Stimulated activated memory B cell treated with anti-CD40 and anti-IgM and Interleukin-4, amounts not matched to agents 10 μg/mL and 1 μg/mL and 100 μg/mL, for 72 hours (primary cell): Measurements from ENCODE around the gene PLD4.
"Not testable (repeated sequence)": the region's sequence is repeated elsewhere in the genome, so short reads cannot be mapped to it uniquely, and the experiment has no call there.

Experiments
- ATAC-seq: fragments of 150-1000 bp; cut with Tn5 transposase; 2 replicates; pipeline ENCODE4 v1.10.0; 2021
- H3K27ac Mint-ChIP-seq: one replicate; pipeline ENCODE4 v1.8.0; 2022; ENCODE audit warnings: mild to moderate bottlenecking, mixed read lengths
- H3K27me3 Mint-ChIP-seq: one replicate; pipeline ENCODE4 v1.8.0; 2022; ENCODE audit warnings: mixed read lengths
- H3K36me3 Mint-ChIP-seq: one replicate; pipeline ENCODE4 v1.8.0; 2022; ENCODE audit warnings: mixed read lengths
- H3K4me1 Mint-ChIP-seq: one replicate; pipeline ENCODE4 v1.8.0; 2022; ENCODE audit warnings: mixed read lengths
- H3K4me3 Mint-ChIP-seq: one replicate; pipeline ENCODE4 v1.8.0; 2022; ENCODE audit warnings: mild to moderate bottlenecking, moderate library complexity, mixed read lengths
- H3K9me3 Mint-ChIP-seq: one replicate; pipeline ENCODE4 v1.8.0; 2022; ENCODE audit warnings: mixed read lengths

Gene PLD4

DNA sequence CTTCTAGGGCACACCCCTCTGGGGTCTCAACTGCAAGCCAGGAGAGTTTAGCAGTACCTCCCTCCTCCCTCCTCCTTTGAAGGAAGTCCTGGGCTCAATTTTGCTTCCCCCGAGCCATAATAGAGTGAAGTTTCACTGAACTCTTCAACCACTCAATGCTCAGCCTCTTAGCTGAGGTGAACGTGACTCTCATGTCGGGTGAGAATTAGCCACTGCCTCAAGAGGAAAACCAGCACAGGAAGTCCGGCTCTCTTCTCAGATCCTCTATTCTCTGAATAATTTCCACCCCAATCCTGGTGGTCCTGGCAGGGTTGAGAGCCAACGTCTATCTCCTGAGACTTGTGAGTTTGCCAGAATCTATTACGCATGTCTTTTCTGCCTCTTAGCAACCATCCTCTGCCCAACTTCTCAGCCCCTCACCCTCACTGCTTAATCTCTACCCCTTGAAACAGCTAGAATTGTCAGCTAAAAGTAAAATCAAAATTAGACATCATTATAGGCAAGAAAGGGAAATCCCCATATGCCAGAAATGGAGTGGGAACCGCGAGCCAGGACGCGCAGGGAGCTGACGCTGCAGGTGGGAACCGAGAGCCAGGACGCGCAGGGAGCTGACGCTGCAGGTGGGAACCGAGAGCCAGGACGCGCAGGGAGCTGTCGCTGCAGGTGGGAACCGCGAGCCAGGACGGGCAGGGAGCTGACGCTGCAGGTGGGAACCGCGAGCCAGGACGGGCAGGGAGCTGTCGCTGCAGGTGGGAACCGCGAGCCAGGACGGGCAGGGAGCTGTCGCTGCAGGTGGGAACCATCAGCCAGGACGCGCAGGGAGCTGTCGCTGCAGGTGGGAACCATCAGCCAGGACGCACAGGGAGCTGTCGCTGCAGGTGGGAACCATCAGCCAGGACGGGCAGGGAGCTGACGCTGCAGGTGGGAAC lies 19.8 kb upstream of the PLD4 start:
- Mint-ChIP-seq H3K27me3 (peaks cover 31% of the 10 kb centered on the region), H3K4me1 (peaks cover 14% of the 10 kb centered on the region)
- not testable (repeated sequence) for H3K36me3 Mint-ChIP-seq, H3K4me3 Mint-ChIP-seq, H3K9me3 Mint-ChIP-seq, H3K27ac Mint-ChIP-seq
- peak; percentile 36 for ATAC-seq

- Mint-ChIP-seq H3K27me3 (peaks cover 31% of the 10 kb centered on the region), H3K4me1 (peaks cover 14% of the 10 kb centered on the region)
- H3K4me3 Mint-ChIP-seq, ATAC-seq, H3K9me3 Mint-ChIP-seq, H3K36me3 Mint-ChIP-seq, H3K27ac Mint-ChIP-seq: not testable (repeated sequence)
Measured at GRCh38 chr14:104905579-104905933, 19.1 kb upstream of the PLD4 start.

DNA sequence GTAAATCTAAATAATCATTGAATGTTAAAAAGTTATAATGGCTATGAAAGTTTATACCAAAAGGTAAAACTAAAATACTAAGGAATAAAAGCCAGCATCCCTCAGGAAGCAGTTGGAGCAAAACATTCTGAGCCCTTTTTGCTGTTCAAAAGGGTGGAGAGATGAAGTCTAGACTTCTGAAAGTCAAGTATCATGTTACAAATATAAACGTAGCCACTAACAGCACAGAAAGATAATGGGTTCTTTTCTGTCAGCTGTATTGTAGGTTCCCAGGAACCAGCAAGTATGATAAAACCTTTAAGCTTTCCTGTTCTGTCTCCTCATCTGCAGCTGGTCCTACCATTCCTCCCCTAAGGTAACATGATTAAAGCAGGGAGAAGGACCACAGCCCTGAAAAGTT lies 16.4 kb upstream of the PLD4 start:
- no peak for ATAC-seq
- Mint-ChIP-seq H3K4me1 (peaks cover 7% of the 10 kb centered on the region), H3K36me3 (peaks cover 6% of the 10 kb centered on the region), H3K27ac (no peak overlapping the region), H3K9me3 (peaks cover 10% of the 10 kb centered on the region), H3K4me3 (no peak overlapping the region), H3K27me3 (peaks cover 36% of the 10 kb centered on the region)

GRCh38 chr14:104912053-104912452 lies 12.6 kb upstream of the PLD4 start:
- Mint-ChIP-seq H3K27me3 (peaks cover 19% of the 10 kb centered on the region), H3K9me3 (peaks cover 10% of the 10 kb centered on the region)
- ATAC-seq = no peak

DNA sequence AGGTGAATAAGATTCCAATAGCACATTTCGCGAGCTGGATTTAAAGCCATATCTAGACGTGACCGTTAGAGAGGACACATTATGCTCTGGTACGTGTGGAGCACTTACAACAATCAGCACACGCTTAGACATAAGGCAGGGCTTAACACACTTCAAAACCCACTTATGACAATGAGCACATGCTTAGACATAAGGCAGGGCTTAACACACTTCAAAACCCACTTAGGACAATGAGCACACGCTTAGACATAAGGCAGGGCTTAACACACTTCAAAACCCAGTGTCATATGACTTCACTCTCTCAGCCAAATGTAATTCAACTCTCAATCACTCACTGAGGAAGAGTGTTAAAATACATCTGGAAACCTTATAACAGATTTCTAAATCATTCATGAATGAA lies 11.2 kb upstream of the PLD4 start:
- H3K4me3 Mint-ChIP-seq = no peak overlapping the region
- ATAC-seq = no peak
- H3K27ac Mint-ChIP-seq = no peak overlapping the region
- H3K9me3 Mint-ChIP-seq = peaks cover 6% of the 10 kb centered on the region
- peaks cover 8% of the 10 kb centered on the region for H3K27me3 Mint-ChIP-seq
- peaks cover 6% of the 10 kb centered on the region for H3K36me3 Mint-ChIP-seq
- no peaks in the 10 kb centered on the region for H3K4me1 Mint-ChIP-seq

More at GRCh38 chr14:104912053-104912452, 12.6 kb upstream of the PLD4 start:
- Mint-ChIP-seq H3K27ac (no peak overlapping the region), H3K4me3 (no peak overlapping the region), H3K36me3 (peaks cover 6% of the 10 kb centered on the region), H3K4me1 (no peaks in the 10 kb centered on the region)

DNA sequence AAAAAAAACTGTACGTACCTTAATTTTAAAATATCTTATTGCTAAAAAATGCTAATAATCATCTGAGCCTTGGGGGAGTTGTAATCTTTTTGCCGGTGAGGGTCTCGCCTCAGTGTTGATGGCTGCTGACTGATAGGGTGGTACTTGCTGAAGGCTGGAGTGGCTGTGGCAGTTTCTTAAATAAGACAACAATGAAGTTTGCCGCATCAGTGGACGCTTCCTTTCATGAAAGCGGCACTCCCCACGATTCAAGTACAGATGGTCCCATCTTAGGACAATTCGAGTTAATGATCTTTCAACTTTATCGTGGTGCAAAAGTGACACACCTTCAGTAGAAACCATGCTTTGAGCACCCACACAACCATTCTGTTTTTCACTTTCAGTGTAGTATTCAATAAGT lies 7.6 kb upstream of the PLD4 start:
- Mint-ChIP-seq H3K27ac (no peak overlapping the region), H3K4me3 (no peak overlapping the region), H3K36me3 (no peaks in the 10 kb centered on the region), H3K4me1 (peaks cover 11% of the 10 kb centered on the region), H3K27me3 (no peaks in the 10 kb centered on the region), H3K9me3 (no peaks in the 10 kb centered on the region)
- ATAC-seq = no peak

GRCh38 chr14:104917993-104918392 lies 6.7 kb upstream of the PLD4 start:
- Mint-ChIP-seq H3K4me1 (peaks cover 20% of the 10 kb centered on the region), H3K27me3 (no peaks in the 10 kb centered on the region), H3K4me3 (no peak overlapping the region), H3K36me3 (no peaks in the 10 kb centered on the region), H3K27ac (no peak overlapping the region), H3K9me3 (no peaks in the 10 kb centered on the region)
- no peak for ATAC-seq

DNA sequence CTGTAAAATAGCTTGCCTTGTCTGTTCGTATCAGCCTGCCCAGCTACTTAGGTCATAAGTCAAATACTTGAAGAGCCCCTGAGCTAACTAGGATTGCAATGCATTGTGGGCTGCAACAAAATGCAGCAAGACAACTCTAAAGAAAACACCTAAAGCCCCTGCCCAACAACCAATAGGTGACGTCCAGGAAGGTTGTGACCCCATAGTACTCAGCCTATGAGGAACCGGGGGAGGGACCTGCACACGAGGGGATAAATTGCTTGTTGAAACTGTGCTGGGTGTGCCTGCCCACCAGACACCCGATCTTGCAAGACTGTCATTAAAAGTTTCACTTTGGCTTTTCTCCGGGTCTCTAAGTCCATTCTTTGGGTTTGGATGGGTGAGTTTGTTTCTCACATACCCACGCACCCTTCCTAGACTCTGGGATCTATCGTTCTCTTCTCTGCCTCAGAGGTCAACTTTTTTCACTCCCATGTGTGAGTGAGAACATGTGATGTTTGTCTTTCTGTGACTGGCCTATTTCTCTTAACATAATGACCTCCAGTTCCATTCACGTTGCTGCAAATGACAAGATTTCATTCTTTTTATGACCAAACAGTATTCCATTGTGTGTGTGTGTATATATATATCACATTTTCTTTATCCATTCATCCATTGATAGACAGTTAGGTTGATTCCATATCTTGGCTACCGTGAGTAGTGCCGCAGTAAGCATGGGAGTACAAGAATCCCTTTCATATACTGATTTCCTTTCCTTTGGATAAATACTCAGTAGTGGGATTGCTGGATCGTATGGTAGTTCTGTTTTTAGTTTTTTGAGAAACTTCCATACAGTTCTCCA lies 5.3 kb upstream of the PLD4 start:
- H3K4me3 Mint-ChIP-seq, H3K9me3 Mint-ChIP-seq, H3K36me3 Mint-ChIP-seq, H3K27ac Mint-ChIP-seq, ATAC-seq, H3K27me3 Mint-ChIP-seq: not testable (repeated sequence)
- H3K4me1 Mint-ChIP-seq = peaks cover 33% of the 10 kb centered on the region

- ATAC-seq = no peak
- Mint-ChIP-seq H3K4me1 (peaks cover 39% of the 10 kb centered on the region), H3K9me3 (no peaks in the 10 kb centered on the region), H3K27ac (no peak overlapping the region), H3K36me3 (no peaks in the 10 kb centered on the region), H3K27me3 (no peaks in the 10 kb centered on the region), H3K4me3 (no peak overlapping the region)
Measured at GRCh38 chr14:104919993-104920315, 4.7 kb upstream of the PLD4 start.

DNA sequence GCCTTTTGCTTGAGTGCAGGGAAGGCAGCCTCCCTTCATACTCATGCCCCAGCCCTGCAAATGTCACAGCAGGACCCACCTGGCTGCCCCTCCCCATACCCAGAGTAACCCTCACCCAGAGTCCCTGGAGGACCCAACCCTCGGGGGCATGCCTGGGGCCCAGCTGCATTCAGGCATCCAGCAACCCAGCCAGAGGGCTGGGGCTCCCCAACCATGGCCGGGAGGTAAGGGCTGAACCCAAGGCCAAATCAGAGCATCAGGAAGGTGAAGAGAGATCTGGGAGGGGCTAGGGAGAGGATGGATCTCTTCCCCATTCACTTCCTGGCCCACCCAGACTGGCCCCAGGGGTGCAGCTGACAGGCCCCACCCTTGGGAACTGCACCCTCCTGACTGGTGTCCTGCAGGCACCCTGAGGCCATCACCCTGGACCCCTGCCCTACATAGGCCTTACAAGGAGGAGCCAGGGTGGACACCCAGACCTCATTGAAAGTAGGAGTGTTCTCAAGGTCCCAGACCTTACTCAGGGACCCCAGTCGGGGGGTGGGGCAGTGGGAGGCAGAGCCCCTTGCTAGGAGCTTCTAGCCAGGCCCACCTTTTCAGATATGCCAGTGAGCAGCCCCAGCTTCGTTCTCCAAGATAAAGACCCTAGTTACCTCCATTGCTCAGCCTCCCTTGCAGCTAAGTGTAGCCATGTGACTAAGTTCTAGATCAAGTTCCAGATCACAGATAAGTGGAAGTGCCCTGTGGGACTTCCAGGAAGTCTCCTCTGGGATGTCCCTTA lies 849 bp upstream of the PLD4 start:
- H3K27me3 Mint-ChIP-seq = no peaks in the 10 kb centered on the region
- no peaks in the 10 kb centered on the region for H3K9me3 Mint-ChIP-seq
- ATAC-seq = peak; percentile 34
- H3K27ac Mint-ChIP-seq = peak overlapping the region; percentile 86
- peaks cover 78% of the 10 kb centered on the region for H3K4me1 Mint-ChIP-seq
- H3K4me3 Mint-ChIP-seq = peak overlapping the region; percentile 57
- H3K36me3 Mint-ChIP-seq = peaks cover 5% of the 10 kb centered on the region

- Mint-ChIP-seq H3K27ac (peak overlapping the region; percentile 86), H3K36me3 (peaks cover 10% of the 10 kb centered on the region), H3K4me3 (peak overlapping the region; percentile 85), H3K9me3 (no peaks in the 10 kb centered on the region), H3K27me3 (no peaks in the 10 kb centered on the region), H3K4me1 (peaks cover 83% of the 10 kb centered on the region)
- ATAC-seq = no peak
Measured at GRCh38 chr14:104925214-104925854, 655 bp downstream of the PLD4 start.

DNA sequence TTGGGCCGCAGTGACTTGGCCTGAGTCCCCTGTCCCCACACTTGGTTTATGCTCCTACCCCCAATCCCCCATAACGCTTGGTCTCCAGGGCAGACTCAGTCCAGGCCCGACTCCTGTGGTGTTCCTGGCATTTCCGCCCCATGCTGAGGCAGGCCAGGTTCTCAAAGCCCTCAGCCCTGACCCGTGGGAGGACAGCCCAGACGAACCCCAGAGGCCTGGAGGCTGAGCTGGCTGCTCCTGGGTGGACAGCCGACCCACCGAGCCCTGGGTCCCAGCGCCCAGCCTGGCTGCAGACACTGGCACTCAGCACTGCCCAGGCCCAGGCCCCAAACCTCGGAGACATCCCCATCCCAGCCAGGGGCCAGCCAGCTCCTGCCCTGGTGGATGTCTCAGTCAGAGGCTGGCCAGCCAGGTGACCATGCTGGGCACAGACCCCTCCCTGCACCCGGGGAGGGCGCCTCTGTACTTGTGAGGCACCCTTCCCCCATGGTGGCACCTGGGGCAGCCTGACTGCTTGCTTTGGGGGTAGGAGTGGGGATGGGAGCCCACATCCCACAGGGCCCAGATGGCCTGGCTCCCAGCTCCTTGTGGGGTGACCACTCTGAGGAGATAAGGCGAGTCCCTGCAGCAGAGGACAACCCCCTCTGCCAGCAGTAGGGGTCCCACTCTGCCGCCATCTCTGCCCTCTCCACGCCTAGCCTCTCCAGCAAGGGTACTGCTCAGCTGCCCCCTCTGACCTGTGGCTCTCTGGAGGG lies 1.4 kb downstream of the PLD4 start:
- peak overlapping the region; percentile 85 for H3K4me3 Mint-ChIP-seq
- ATAC-seq = peak; percentile 0
- H3K4me1 Mint-ChIP-seq = peaks cover 86% of the 10 kb centered on the region
- peak overlapping the region; percentile 86 for H3K27ac Mint-ChIP-seq
- no peaks in the 10 kb centered on the region for H3K27me3 Mint-ChIP-seq
- H3K9me3 Mint-ChIP-seq = no peaks in the 10 kb centered on the region
- H3K36me3 Mint-ChIP-seq = peaks cover 10% of the 10 kb centered on the region

DNA sequence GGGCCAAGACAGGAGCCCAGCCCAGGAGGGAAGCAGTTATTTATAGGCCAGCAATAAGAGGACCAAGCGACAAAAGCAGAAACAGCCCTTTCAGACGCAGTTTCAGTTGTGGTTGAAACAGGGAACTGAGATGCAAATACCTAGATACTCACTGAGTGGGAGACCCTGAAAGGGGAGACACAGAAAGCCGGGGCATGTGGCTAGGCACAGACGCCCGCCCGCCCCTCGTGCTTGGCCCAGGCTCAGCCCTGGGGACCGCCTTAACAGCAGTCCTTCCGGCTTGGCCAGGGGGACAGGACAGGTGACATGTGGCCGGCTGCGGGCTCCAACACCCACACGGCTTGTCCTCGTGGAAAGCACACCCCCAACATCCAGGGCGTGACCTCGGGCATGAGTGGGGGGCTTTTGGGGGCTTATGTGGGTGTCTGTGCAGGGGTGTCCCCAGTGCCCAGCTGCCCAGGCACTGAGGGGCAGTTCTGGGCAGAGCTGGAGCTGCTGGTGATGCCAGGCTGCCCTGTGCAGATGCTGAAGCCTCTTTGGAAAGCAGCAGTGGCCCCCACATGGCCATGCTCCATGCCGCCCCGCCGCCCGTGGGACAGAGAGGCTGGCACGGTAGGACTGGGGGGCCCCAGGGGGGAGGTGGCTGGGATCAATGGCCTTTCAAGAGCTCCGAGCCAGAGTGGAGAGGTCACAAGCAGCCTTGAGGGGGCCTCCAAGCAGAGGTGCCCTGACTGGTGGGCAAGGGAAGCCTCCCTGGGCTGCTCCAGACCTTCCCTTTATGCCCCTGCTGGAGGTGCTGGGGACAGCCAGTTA lies 2.1 kb downstream of the PLD4 start:
- Mint-ChIP-seq H3K9me3 (no peaks in the 10 kb centered on the region), H3K4me1 (peaks cover 80% of the 10 kb centered on the region), H3K27me3 (no peaks in the 10 kb centered on the region), H3K27ac (peak overlapping the region; percentile 86), H3K36me3 (peaks cover 10% of the 10 kb centered on the region), H3K4me3 (peak overlapping the region; percentile 85)
- ATAC-seq = peak; percentile 84

GRCh38 chr14:104927432-104927816 lies 2.7 kb downstream of the PLD4 start:
- Mint-ChIP-seq H3K27me3 (no peaks in the 10 kb centered on the region), H3K36me3 (peaks cover 10% of the 10 kb centered on the region), H3K4me1 (peaks cover 74% of the 10 kb centered on the region), H3K9me3 (no peaks in the 10 kb centered on the region), H3K4me3 (peak overlapping the region; percentile 58), H3K27ac (peak overlapping the region; percentile 86)
- no peak for ATAC-seq
